HCT116 (cell line): ENCODE data around the gene DDX39A. TPM values are rescaled to one million over a fixed set of nuclear protein-coding genes. Genes with fewer than 3 reads are reported as not detected.

Source experiments
- ATAC-seq: fragments of 200-7000 bp; cut with Tn5 transposase; 2 replicates; pipeline ENCODE4 v1.9.1; 2020; ENCODE audit warnings: mild to moderate bottlenecking, moderate library complexity
- BruUV-seq: library from RNA; stranded (reverse); fragments of 400-500 nt; replicated peaks from 2 replicates; lab custom pipeline; 2021; lab: Mats Ljungman, UMichigan
- CTCF ChIA-PET: fragments of 300-600 bp; sonication (Branson Sonifier 250); formaldehyde crosslinking; loops from one replicate; lab custom pipeline; 2021; ENCODE audit warnings: antibody characterized with exemption; lab: Charles Lee
- POLR2A ChIA-PET: fragments of 300-600, 350-600 bp; sonication (Branson Sonifier 250); formaldehyde crosslinking; loops from one replicate; lab custom pipeline; 2021; ENCODE audit warnings: antibody characterized with exemption; lab: Charles Lee
- RAD21 ChIA-PET, 2 experiments: fragments of 300-600 bp; sonication (Branson Sonifier 250); formaldehyde crosslinking; loops; one replicate each; lab custom pipeline; 2023; ENCODE audit warnings: low total read pairs in 2 of 2; ENCODE audit not compliant: uncharacterized antibody in 2 of 2, unreplicated experiment in 2 of 2, low non-redundant PET in 1 of 2; lab: Charles Lee
- DNase-seq: peaks from one replicate; pipeline ENCODE4 v3.0.0-alpha.2; 2010; ENCODE audit warnings: low read depth, low spot score
- H2AFZ ChIP-seq: fragments of 200-600 bp; shearing (Covaris generic), sonication (generic); 2 replicates; pipeline ENCODE4 v1.6.1; 2017; ENCODE audit warnings: low read depth, mixed run types, mixed read lengths, antibody characterized with exemption, low read length; ENCODE audit not compliant: poor library complexity, severe bottlenecking
- H3K27ac ChIP-seq: 2 replicates; pipeline ENCODE4 v1.5.1; 2012; ENCODE audit warnings: low read depth, low read length
- H3K27me3 ChIP-seq: fragments of 200-600 bp; sonication (generic); 2 replicates; pipeline ENCODE4 v1.6.1; 2016; ENCODE audit warnings: mixed run types, low read length, mixed read lengths; ENCODE audit not compliant: insufficient read depth
- H3K36me3 ChIP-seq, 2 experiments: fragments of 200-500 bp in 1 of 2; fragments of 200-600 bp in 1 of 2; sonication (Bioruptor generic) in 1 of 2; sonication (generic) in 1 of 2; 2 replicates each; pipeline versions ENCODE4 v1.5.1 to v1.6.1; 2014 to 2016; ENCODE audit warnings: low read length in 2 of 2, inconsistent platforms in 1 of 2, mixed read lengths in 1 of 2, mixed run types in 1 of 2; ENCODE audit not compliant: insufficient read depth in 2 of 2, control insufficient read depth in 1 of 2
- H3K4me1 ChIP-seq, 2 experiments: fragments of 200-600 bp in 1 of 2; sonication (generic) in 1 of 2; 2 replicates each; pipeline versions ENCODE4 v1.5.1 to v1.6.1; 2012 to 2017; ENCODE audit warnings: low read length in 2 of 2, inconsistent platforms in 1 of 2, mild to moderate bottlenecking in 1 of 2, mixed read lengths in 1 of 2, mixed run types in 1 of 2, moderate library complexity in 1 of 2; ENCODE audit not compliant: insufficient read depth in 2 of 2, control insufficient read depth in 1 of 2
- H3K4me2 ChIP-seq: fragments of 200-600 bp; sonication (generic); 2 replicates; pipeline ENCODE4 v1.6.1; 2017; ENCODE audit warnings: mixed run types, low read length, mixed read lengths
- H3K4me3 ChIP-seq, 2 experiments: fragments of 200-600 bp in 1 of 2; sonication (generic) in 1 of 2; replicated peaks in 1 of 2; 2 replicates each; pipeline ENCODE4 v1.5.1; 2011 to 2016; ENCODE audit warnings: low read length in 2 of 2, control low read depth in 1 of 2, low read depth in 1 of 2, mild to moderate bottlenecking in 1 of 2, mixed read lengths in 1 of 2, mixed run types in 1 of 2
- H3K79me2 ChIP-seq: fragments of 200-600 bp; sonication (generic); 2 replicates; pipeline ENCODE4 v1.6.1; 2017; ENCODE audit warnings: mild to moderate bottlenecking, mixed run types, low read length, moderate library complexity, mixed read lengths; ENCODE audit not compliant: insufficient read depth
- H3K9ac ChIP-seq: fragments of 200-600 bp; sonication (generic); 2 replicates; pipeline ENCODE4 v1.6.1; 2016; ENCODE audit warnings: low read length, mixed read lengths
- H3K9me2 ChIP-seq: fragments of 200-600 bp; sonication (generic), shearing (Covaris generic); 2 replicates; pipeline ENCODE4 v1.6.1; 2017; ENCODE audit warnings: mixed run types, mild to moderate bottlenecking, moderate library complexity; ENCODE audit not compliant: insufficient read depth
- H3K9me3 ChIP-seq, 2 experiments: fragments of 200-500 bp in 1 of 2; fragments of 200-600 bp in 1 of 2; sonication (Bioruptor generic) in 1 of 2; sonication (generic) in 1 of 2; 2 replicates each; pipeline ENCODE4 v1.6.1; 2014 to 2017; ENCODE audit warnings: low read length in 2 of 2, mixed read lengths in 2 of 2, inconsistent platforms in 1 of 2, low read depth in 1 of 2, mild to moderate bottlenecking in 1 of 2, mixed run types in 1 of 2, moderate library complexity in 1 of 2; ENCODE audit not compliant: control insufficient read depth in 1 of 2, insufficient read depth in 1 of 2
- H4K20me1 ChIP-seq: fragments of 200-600 bp; sonication (generic), shearing (Covaris generic); 2 replicates; pipeline ENCODE4 v1.6.1; 2017; ENCODE audit warnings: mixed run types, mild to moderate bottlenecking, moderate library complexity; ENCODE audit not compliant: insufficient read depth
- ATF3 ChIP-seq: IDR thresholded peaks from 2 replicates; pipeline ENCODE4 v1.6.1; 2012
- CBX3 ChIP-seq: IDR thresholded peaks from 2 replicates; pipeline ENCODE4 v1.6.1; 2012; ENCODE audit warnings: low read depth
- CEBPB ChIP-seq: IDR thresholded peaks from 2 replicates; pipeline ENCODE4 v1.6.1; 2012; ENCODE audit warnings: low read depth
- CTCF ChIP-seq, 3 experiments: fragments of 200-600 bp in 1 of 3; sonication (generic) in 1 of 3; IDR thresholded peaks in 2 of 3; conservative IDR thresholded peaks in 1 of 3; 2 replicates each; pipeline ENCODE4 v1.5.1; 2012 to 2017; ENCODE audit warnings: low read depth in 2 of 3, low read length in 2 of 3, antibody characterized with exemption in 1 of 3, borderline replicate concordance in 1 of 3, control low read depth in 1 of 3, mild to moderate bottlenecking in 1 of 3, mixed read lengths in 1 of 3, mixed run types in 1 of 3, moderate library complexity in 1 of 3; ENCODE audit not compliant: insufficient read depth in 1 of 3
- EGR1 ChIP-seq: IDR thresholded peaks from 2 replicates; pipeline ENCODE4 v1.6.1; 2012; ENCODE audit warnings: low read depth
- EZH2 ChIP-seq: fragments of 200-600 bp; sonication (generic); IDR thresholded peaks from 2 replicates; pipeline ENCODE4 v1.6.1; 2017; ENCODE audit warnings: antibody characterized with exemption, mixed run types
- EZH2phosphoT487 ChIP-seq: fragments of 200-600 bp; IDR thresholded peaks from 2 replicates; pipeline ENCODE4 v1.6.1; 2018; ENCODE audit warnings: antibody characterized with exemption, borderline replicate concordance
- FOSL1 ChIP-seq: IDR thresholded peaks from 2 replicates; pipeline ENCODE4 v1.6.1; 2012; ENCODE audit warnings: low read depth
- JUND ChIP-seq: IDR thresholded peaks from 2 replicates; pipeline ENCODE4 v1.6.1; 2012
- MAX ChIP-seq: IDR thresholded peaks from 2 replicates; pipeline ENCODE4 v1.6.1; 2012
- POLR2A ChIP-seq: IDR thresholded peaks from 2 replicates; pipeline ENCODE4 v1.7.0; 2011; ENCODE audit warnings: borderline replicate concordance; ENCODE audit not compliant: insufficient read depth, insufficient read length; ENCODE audit errors: extremely low read depth
- RAD21 ChIP-seq: IDR thresholded peaks from 2 replicates; pipeline ENCODE4 v1.6.1; 2012; ENCODE audit warnings: low read depth, mild to moderate bottlenecking
- SIN3A ChIP-seq: IDR thresholded peaks from 2 replicates; pipeline ENCODE4 v1.6.1; 2012; ENCODE audit warnings: low read depth
- SRF ChIP-seq: IDR thresholded peaks from 2 replicates; pipeline ENCODE4 v1.6.1; 2012; ENCODE audit warnings: low read depth
- ZBTB33 ChIP-seq: IDR thresholded peaks from 2 replicates; pipeline ENCODE4 v1.6.1; 2011; ENCODE audit warnings: mild to moderate bottlenecking, low read length, moderate library complexity; ENCODE audit not compliant: insufficient replicate concordance; ENCODE audit errors: extremely low read depth
- ZFX ChIP-seq: fragments of 450-650 bp; IDR thresholded peaks from 2 replicates; pipeline ENCODE4 v1.6.1; 2017
- intact Hi-C: fragments of 100-400 bp; cut with micrococcal nuclease; formaldehyde crosslinking; loops from 2 replicates; pipeline ENCODE4 v1.10.0; 2022
- total RNA-seq: library from RNA; stranded (reverse); gene quantifications from one replicate; pipeline ENCODE4 v1.2.1, GENCODE V29; 2021; ENCODE audit not compliant: unreplicated experiment

The DDX39A gene
- total RNA-seq, 1 experiment from 2014 or later, result 152 TPM

GRCh38 chr19:14413693-14414181 is 5.4 kb downstream of the DDX39A start:
- H3K4me1 ChIP-seq, result peaks cover 4 to 21% of the 10 kb centered on the region in 2 experiments
- ChIA-PET CTCF (interaction anchor here (1.0 kb wide), 1 partner anchor 277 kb away, joined by 3 read pairs; the partner anchor contains the start of gene ASF1B), POLR2A (no interaction called here), RAD21 (no interaction called here)
- H4K20me1 ChIP-seq, result peaks cover 21% of the 10 kb centered on the region; the same call in 1 of the 2 replicates
- H3K79me2 ChIP-seq, result peaks cover 92% of the 10 kb centered on the region
- TF ChIP-seq FOSL1 (no peak), CBX3 (no peak), EZH2 (no peak), EZH2phosphoT487 (no peak), ZFX (no peak), CEBPB (no peak), SIN3A (no peak), RAD21 (no peak), JUND (no peak), EGR1 (no peak), SRF (no peak), POLR2A (no peak), MAX (no peak), CTCF (IDR thresholded peaks at IDR 0.05 in 2 of 3, conservative IDR thresholded peaks at IDR 0.05 in 1 of 3; ENCODE audit: borderline replicate concordance in 1 of 3, insufficient read depth in 1 of 3, low read depth in 2 of 3, low read length in 2 of 3) (no peak), ATF3 (no peak), ZBTB33 (no peak)
- H3K27ac ChIP-seq, result no peak overlapping the region; the same call in 1 of the 2 replicates
- peaks cover 31 to 44% of the 10 kb centered on the region in 2 experiments for H3K36me3 ChIP-seq
- no peaks in the 10 kb centered on the region for H3K9me2 ChIP-seq
- H3K4me3 ChIP-seq, result no peak overlapping the region
- no peak overlapping the region for H2AFZ ChIP-seq
- H3K4me2 ChIP-seq, result no peak overlapping the region
- DNase-seq, result no peak
- no peak overlapping the region for H3K9ac ChIP-seq
- no peak for ATAC-seq
- BruUV-seq, result no TSS peak
- H3K9me3 ChIP-seq, result no peaks in the 10 kb centered on the region
- no peaks in the 10 kb centered on the region for H3K27me3 ChIP-seq
- intact Hi-C loops, result no loop called here
